Natural killer cell (primary cell): ENCODE results near the gene MAT1A. TPM values are rescaled to one million over a fixed set of nuclear protein-coding genes. Genes with fewer than 3 reads are reported as not detected.
"Not testable (repeated sequence)": the region's sequence is repeated elsewhere in the genome, so short reads cannot be mapped to it uniquely, and the experiment has no call there.

Source experiments
- ATAC-seq, 3 donors: fragments of 150-1000 bp in 2 of 3; fragments of 200-7000 bp in 1 of 3; cut with Tn5 transposase; 1 replicate in 1 of 3; 2 replicates in 2 of 3; pipeline ENCODE4 v1.10.0; 2021; ENCODE audit warnings: mild to moderate bottlenecking in 2 of 3, moderate library complexity in 2 of 3
- DNase-seq, 2 donors: peaks; one replicate each; pipeline versions ENCODE4 v3.0.0 to v3.0.0-alpha.2; 2013 to 2021; ENCODE audit warnings: mixed read lengths in 1 of 2
- H3K27ac ChIP-seq: one replicate; pipeline ENCODE4 v1.5.1; 2013; ENCODE audit warnings: mild to moderate bottlenecking, low read length
- H3K27me3 ChIP-seq: one replicate; pipeline ENCODE4 v1.6.1; 2013; ENCODE audit warnings: low read length; ENCODE audit not compliant: control insufficient read depth, insufficient read depth
- H3K36me3 ChIP-seq: one replicate; pipeline ENCODE4 v1.6.1; 2013; ENCODE audit warnings: low read length; ENCODE audit not compliant: control insufficient read depth, insufficient read depth
- H3K4me1 ChIP-seq: one replicate; pipeline ENCODE4 v1.6.1; 2013; ENCODE audit warnings: low read length; ENCODE audit not compliant: control insufficient read depth, insufficient read depth
- H3K4me3 ChIP-seq: one replicate; pipeline ENCODE4 v1.5.1; 2013; ENCODE audit warnings: low read length
- H3K9me3 ChIP-seq: one replicate; pipeline ENCODE4 v1.6.1; 2013; ENCODE audit warnings: low read length; ENCODE audit not compliant: control insufficient read depth, insufficient read depth
- H3K27ac Mint-ChIP-seq, 2 donors: one replicate each; pipeline ENCODE4 v1.8.0; 2022; ENCODE audit warnings: mild to moderate bottlenecking in 2 of 2, mixed read lengths in 2 of 2, moderate library complexity in 1 of 2
- H3K27me3 Mint-ChIP-seq, 2 donors: one replicate each; pipeline ENCODE4 v1.8.0; 2022; ENCODE audit warnings: low read depth in 2 of 2, mixed read lengths in 2 of 2
- H3K36me3 Mint-ChIP-seq: one replicate; pipeline ENCODE4 v1.8.0; 2022; ENCODE audit warnings: mixed read lengths
- H3K4me1 Mint-ChIP-seq, 2 donors: one replicate each; pipeline ENCODE4 v1.8.0; 2022; ENCODE audit warnings: mixed read lengths in 2 of 2
- H3K4me3 Mint-ChIP-seq: one replicate; pipeline ENCODE4 v1.8.0; 2022; ENCODE audit warnings: mild to moderate bottlenecking, moderate library complexity, mixed read lengths
- H3K9me3 Mint-ChIP-seq, 2 donors: one replicate each; pipeline ENCODE4 v1.8.0; 2022; ENCODE audit warnings: mixed read lengths in 2 of 2
- WGBS: methylation state at CpG from one replicate; pipeline ENCODE4 v1.1.7; 2013; ENCODE audit warnings: missing lambda C conversion rate; ENCODE audit not compliant: insufficient coverage; 5-methylcytosine and 5-hydroxymethylcytosine counted together
- intact Hi-C: fragments of 100-400 bp; cut with micrococcal nuclease; formaldehyde crosslinking; loops from one replicate; pipeline ENCODE4 v1.14.2; 2022
- total RNA-seq, 4 donors: library from RNA; stranded (reverse); fragments of 120-200 nt in 1 of 4; gene quantifications; one replicate each; pipeline versions ENCODE4 v1.2.3 to v1.2.4, GENCODE V29; 2013 to 2022

MAT1A gene
- total RNA-seq, 3 donors from 2014 or later (not counting 1 experiment from before 2014, with no cell fraction given) = not detected

DNA sequence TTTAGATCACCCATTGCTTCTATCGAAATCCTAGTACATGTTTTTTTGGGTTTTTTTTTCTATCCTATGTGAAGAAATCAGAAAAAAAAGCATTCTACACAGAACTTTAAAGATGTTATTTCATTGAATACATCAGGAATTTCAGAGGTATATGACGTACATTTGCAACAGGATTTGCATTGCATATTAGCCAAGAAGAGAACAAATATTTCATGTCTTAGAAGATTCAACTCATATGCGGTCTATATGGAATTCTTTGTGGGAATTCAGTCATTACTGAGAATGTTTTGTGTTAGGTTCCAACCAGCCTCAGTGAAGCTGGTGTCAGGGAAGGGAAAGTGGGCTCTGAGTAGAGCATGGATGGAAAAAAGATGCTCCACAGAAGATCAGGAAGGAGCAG is 45.1 kb downstream of the MAT1A start:
- intact Hi-C loops, H3K4me1 ChIP-seq, DNase-seq, H3K4me3 Mint-ChIP-seq, H3K9me3 Mint-ChIP-seq, H3K27ac ChIP-seq, ATAC-seq, H3K27me3 ChIP-seq, H3K4me3 ChIP-seq, H3K36me3 ChIP-seq, H3K36me3 Mint-ChIP-seq, H3K4me1 Mint-ChIP-seq, H3K27ac Mint-ChIP-seq, H3K9me3 ChIP-seq: not testable (repeated sequence)
- WGBS = no CpG with 5 or more reads among the region's 3 CpGs
- H3K27me3 Mint-ChIP-seq = peaks cover 7 to 11% of the 10 kb centered on the region in 2 donors

DNA sequence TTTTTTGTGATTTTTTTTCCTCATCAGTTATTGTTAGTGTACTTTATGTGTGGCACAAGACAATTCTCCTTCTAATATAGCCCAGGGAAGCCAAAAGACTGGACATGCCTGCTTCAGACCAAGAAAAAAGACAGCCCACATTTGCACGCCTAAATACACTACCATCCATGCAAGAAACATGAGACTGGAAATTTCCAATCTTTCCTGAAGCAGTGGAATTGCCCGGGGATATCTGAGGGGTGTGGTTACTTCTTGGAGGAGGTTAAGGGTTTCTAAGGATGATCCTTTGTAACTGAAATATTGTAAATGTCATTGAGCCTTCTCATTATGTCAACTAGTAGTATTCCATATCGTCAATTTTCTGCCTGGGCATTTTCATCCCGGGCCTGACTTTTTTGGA is 47.1 kb downstream of the MAT1A start:
- WGBS = no CpG with 5 or more reads among the region's 4 CpGs
- H3K4me1 Mint-ChIP-seq, H3K27ac Mint-ChIP-seq, DNase-seq, H3K4me3 Mint-ChIP-seq, H3K36me3 Mint-ChIP-seq, H3K4me3 ChIP-seq, H3K36me3 ChIP-seq, H3K9me3 Mint-ChIP-seq, H3K4me1 ChIP-seq, H3K27ac ChIP-seq, ATAC-seq, intact Hi-C loops, H3K9me3 ChIP-seq, H3K27me3 ChIP-seq: not testable (repeated sequence)
- H3K27me3 Mint-ChIP-seq = peaks cover 7 to 11% of the 10 kb centered on the region in 2 donors

DNA sequence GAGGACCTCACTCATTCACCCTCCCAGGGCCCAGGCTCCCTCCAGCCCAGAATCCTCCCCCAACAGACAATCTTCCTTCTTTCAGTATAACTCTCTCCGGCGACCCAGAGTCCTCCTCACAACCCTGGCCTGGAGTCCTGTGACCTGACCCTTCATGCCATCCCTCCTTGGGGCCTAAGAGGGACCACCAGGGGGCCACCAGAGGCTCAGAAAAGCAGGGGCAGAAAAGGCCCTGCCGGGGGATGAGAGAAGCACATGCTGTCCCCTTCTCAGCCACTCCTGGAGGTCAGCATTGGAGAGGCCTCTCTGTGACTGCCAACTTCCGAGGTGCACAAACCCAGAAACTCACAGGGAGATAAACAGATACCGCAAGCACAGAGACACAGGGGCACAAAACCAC is 53.0 kb downstream of the MAT1A start:
- H3K4me3 ChIP-seq, H3K27me3 ChIP-seq, H3K9me3 Mint-ChIP-seq, H3K27ac ChIP-seq, H3K27ac Mint-ChIP-seq, H3K27me3 Mint-ChIP-seq, H3K36me3 ChIP-seq, H3K4me1 Mint-ChIP-seq, H3K4me3 Mint-ChIP-seq, intact Hi-C loops, H3K4me1 ChIP-seq, DNase-seq, H3K36me3 Mint-ChIP-seq, H3K9me3 ChIP-seq, ATAC-seq: not testable (repeated sequence)
- no CpG with 5 or more reads among the region's 5 CpGs for WGBS

DNA sequence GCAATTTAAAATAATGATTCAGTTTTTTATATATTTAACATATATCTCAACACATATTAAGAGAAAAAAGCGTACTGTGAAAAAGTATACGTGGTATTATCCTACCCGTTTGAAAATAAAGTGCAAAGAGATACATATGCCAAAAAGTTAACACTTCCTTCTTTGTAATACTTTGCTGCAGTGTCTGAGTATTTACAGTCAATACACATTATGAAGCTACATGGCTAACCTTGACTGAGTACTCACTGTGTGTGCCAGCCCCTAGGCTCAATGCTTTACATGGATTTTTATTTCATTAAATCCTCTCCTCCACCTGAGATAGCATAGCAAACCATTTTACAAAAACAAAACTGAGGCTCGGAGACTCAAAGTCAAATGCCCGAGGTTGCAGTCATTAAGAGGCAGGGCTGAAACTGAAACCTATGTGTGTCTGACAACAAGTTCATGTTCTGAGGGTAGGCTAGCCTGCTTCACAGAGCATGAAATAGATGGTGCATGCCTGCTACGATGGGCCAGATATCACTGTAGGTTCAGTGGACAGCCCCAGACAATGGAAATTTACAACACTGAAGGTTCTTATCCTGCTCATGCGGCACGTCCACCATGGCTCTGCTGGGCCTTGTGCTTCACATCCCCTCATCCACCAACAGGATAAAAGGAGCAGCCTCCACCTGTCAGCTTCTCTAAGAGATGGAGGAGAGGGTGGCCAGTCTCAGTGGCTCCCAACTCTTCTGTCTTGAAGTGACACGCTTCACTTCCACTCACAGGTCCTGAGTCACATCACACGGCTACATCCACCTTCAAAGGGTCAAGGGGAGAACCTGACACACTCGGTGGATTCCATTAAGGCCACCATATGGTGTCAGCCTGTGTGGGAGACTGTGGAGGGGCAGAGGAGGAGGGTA is 54.9 kb downstream of the MAT1A start:
- H3K36me3 ChIP-seq, H3K27ac ChIP-seq, H3K27ac Mint-ChIP-seq, H3K4me1 ChIP-seq, H3K9me3 ChIP-seq, H3K36me3 Mint-ChIP-seq, H3K4me3 ChIP-seq, H3K9me3 Mint-ChIP-seq, intact Hi-C loops, H3K27me3 Mint-ChIP-seq, H3K4me3 Mint-ChIP-seq, H3K4me1 Mint-ChIP-seq, DNase-seq, H3K27me3 ChIP-seq: not testable (repeated sequence)
- peak in 1 of 3 donors; percentile 7 for ATAC-seq
- 87% methylated on average over 7 of the region's 11 CpGs for WGBS

DNA sequence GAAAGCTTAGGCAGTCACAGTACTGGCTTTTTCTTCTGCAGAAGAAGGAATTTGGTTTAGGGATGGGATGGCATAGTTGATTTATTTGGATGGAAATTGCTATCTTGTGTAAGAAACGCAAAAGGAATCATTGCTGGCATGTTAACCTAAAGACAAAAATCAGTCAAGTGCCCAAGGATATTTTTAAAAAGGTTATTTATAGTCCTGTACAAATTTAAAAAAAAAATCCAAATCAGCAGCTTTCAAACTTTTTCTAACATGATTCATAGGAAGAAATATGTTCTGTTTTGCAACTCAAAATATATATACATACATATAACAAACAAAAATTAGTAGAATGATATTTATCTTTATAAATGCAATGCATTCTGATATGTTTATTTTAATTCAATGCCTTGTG is 55.6 kb downstream of the MAT1A start:
- H3K4me3 Mint-ChIP-seq, H3K4me1 ChIP-seq, H3K27ac Mint-ChIP-seq, H3K9me3 Mint-ChIP-seq, H3K27ac ChIP-seq, H3K27me3 Mint-ChIP-seq, intact Hi-C loops, H3K9me3 ChIP-seq, H3K36me3 Mint-ChIP-seq, DNase-seq, H3K4me1 Mint-ChIP-seq, H3K27me3 ChIP-seq, H3K36me3 ChIP-seq, ATAC-seq, H3K4me3 ChIP-seq: not testable (repeated sequence)
- 100% methylated on average over 1 of the region's 1 CpG for WGBS

DNA sequence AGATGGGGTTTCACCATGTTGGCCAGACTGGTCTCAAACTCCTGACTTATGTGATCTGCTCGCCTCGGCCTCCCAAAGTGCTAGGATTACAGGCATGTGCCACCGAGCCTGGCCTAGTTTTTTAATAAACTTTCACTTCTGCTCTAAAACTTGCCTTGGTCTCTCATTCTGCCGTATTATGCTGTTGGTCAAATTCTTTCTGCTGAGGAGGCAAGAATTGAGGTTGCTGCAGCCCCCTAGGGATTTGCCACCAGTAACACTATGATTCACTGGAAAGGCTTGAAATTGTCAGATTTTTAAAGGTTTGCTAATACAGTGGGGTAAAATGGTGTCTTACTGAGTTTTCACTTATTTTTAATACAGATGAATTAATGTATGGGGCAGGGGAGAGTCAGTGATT is 62.7 kb downstream of the MAT1A start:
- DNase-seq, H3K9me3 ChIP-seq, H3K4me1 ChIP-seq, H3K27ac ChIP-seq, intact Hi-C loops, H3K27me3 ChIP-seq, H3K9me3 Mint-ChIP-seq, H3K27ac Mint-ChIP-seq, ATAC-seq, H3K4me1 Mint-ChIP-seq, H3K27me3 Mint-ChIP-seq, H3K36me3 Mint-ChIP-seq, H3K4me3 Mint-ChIP-seq, H3K4me3 ChIP-seq, H3K36me3 ChIP-seq: not testable (repeated sequence)
- 73% methylated on average over 3 of the region's 4 CpGs for WGBS

DNA sequence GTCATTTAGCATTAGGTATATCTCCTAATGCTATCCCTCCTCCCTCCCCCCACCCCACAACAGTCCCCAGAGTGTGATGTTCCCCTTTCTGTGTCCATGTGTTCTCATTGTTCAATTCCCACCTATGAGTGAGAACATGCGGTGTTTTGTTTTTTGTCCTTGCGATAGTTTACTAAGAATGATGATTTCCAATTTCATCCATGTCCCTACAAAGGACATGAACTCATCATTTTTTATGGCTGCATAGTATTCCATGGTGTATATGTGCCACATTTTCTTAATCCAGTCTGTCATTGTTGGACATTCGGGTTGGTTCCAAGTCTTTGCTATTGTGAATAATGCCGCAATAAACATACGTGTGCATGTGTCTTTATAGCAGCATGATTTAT is 66.4 kb downstream of the MAT1A start:
- H3K9me3 Mint-ChIP-seq, DNase-seq, H3K27ac ChIP-seq, H3K27me3 Mint-ChIP-seq, H3K27ac Mint-ChIP-seq, H3K4me1 ChIP-seq, H3K36me3 Mint-ChIP-seq, H3K27me3 ChIP-seq, H3K4me3 Mint-ChIP-seq, intact Hi-C loops, H3K4me1 Mint-ChIP-seq, H3K9me3 ChIP-seq, H3K36me3 ChIP-seq, H3K4me3 ChIP-seq: not testable (repeated sequence)
- WGBS = no CpG with 5 or more reads among the region's 5 CpGs
- ATAC-seq = peak in 1 of 3 donors; percentile 30
